Stimulated activated CD4-positive, alpha-beta T cell treated with anti-CD3 and anti-CD28 coated beads, Interleukin-12 subunit alpha, Interleukin-12 subunit beta, amount 100 ng/mL, for 24 hours (primary cell): ENCODE results near the gene GRM3.

Experiments used
- DNase-seq, 2 experiments: peaks; one replicate each; pipeline ENCODE4 v3.0.0-alpha.2; 2020; ENCODE audit warnings: low read depth in 2 of 2

Gene GRM3

GRCh38 chr7:86786376-86786775 is 142.7 kb downstream of the GRM3 start:
- no peak for DNase-seq

GRCh38 chr7:86788948-86789347 is 145.2 kb downstream of the GRM3 start:
- DNase-seq = no peak

DNA sequence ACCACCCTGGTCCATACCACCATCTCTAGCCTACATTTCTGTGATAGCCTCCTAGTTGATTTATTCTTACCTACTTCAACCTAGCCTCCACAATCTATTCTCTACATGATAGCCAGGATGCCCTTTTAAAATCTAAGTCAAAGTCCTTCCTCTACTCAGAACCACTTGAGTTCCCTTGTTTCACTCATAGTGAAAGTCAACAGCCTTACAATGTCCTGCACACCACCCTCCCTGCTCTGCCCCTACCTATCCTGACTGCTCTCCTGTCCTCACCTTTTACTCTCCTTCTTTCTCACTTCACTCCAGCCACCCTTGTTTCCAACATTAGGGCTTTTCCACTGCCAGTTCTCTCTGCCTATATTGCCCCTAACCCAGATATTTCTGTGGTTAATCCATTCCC is 146.7 kb downstream of the GRM3 start:
- DNase-seq = no peak

- DNase-seq = no peak
These were observed 148.6 kb downstream of the GRM3 start for GRCh38 chr7:86792260-86792659.

DNA sequence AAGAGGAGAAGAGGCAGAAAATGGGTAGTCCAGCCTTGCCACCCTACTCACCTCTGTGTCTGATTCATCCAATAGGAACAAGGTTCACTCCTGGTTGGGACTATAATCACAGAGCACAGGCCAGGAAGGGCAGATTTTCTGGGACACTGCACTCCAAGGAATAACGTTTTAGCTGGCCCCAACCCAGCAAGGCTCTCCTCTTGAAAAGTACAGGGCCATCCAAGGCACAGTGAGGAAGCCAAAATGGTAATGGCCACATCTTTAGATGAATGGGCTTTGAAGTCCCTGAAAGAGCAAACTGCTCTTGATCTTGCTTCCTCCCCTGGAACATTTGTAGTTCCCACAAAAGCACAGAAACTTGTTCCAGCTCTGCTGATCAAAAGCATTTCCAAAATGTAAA is 149.4 kb downstream of the GRM3 start:
- DNase-seq = no peak

DNA sequence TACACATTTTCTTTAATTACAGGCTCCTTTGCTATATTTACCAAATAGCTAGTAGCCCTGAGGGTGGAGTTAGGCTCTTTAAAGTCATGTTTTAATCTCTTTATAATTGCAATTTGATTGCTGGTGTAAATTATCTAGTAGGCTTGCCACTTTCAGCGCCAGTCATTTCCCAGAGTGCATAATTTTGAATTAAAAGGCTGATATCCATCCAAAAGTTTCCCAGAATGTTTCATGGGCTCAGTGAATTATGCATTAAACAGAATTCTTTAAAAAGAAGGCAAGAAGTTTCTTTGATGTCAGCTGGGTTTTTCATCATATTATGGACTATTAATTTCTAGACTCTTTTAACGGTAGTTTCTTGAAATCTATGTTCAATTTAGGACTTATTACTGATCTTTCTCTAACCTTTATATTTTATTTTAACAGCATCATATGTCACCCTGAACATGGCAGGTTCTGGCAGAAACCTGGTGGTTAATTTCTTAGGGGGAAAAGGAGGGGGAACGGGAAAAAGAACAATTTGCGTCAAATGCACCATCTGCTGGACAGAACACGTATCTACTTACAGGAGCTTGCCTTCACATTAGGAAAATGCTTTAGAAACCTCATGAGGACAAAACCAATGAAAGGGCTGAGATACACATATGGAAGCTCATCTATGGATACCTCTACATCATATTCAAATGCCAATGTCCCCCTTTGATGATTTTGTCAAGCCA is 171.1 kb downstream of the GRM3 start:
- no peak for DNase-seq

GRCh38 chr7:86815556-86815955 is 171.8 kb downstream of the GRM3 start:
- DNase-seq = no peak

DNA sequence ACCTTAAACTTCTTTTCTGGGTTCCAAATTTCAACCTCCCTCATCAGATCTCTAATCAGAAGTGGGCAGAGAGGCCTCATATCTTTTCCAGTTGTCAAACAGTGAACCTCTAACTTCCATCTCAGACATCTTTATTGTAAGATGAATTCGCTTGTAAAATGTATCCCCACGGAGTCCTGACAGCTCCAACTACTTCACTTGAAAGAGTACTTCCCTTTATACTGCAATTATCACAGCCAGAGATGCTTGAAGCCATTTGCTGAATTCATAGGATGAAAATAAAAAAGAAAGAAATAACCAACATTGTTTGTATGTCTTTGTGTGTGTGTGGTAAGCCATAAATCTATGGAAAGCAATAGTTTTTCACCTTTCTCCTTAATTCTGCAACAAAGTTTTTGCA is 175.2 kb downstream of the GRM3 start:
- DNase-seq = no peak

DNA sequence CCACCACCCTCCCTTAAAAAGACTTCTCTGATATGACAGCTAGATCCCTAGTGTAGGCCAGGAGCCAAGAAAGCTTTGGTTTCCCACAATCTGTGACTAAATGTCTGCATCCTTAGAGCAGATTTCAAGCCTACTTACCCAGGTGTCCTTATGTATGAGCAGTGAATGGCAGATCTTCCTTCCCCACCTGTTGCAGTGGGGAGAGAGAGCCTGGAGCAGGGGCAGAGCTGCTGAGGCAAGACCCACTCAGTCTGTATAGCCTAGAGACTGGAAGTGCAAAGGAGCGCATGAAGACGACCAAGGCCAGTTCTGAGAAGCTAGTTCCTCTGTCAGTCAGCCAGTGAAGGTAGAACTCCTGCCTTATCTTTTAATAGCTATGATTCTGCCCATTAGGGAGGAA is 180.1 kb downstream of the GRM3 start:
- DNase-seq = no peak

- DNase-seq = no peak
These were observed 181.6 kb downstream of the GRM3 start for GRCh38 chr7:86825264-86825663.

GRCh38 chr7:86826948-86827347 is 183.2 kb downstream of the GRM3 start:
- no peak for DNase-seq

DNA sequence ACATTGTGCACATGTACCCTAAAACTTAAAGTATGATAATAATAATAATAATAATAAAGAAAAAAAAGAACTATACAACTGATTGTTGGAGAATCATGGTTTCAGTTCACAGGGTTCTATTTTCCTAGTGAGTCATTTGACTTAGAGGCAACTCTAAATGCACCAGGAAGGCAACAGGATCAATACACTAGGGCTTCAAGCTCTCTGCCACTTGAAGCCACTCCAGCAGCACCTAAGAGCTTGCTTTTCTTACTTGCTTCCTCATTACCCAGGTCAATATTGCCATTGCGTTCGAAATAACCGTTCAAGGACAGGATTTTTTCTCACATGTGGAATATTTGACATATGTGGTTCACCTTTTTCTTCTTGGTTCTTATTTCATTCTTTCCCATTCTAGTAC is 189.7 kb downstream of the GRM3 start:
- DNase-seq = no peak

DNA sequence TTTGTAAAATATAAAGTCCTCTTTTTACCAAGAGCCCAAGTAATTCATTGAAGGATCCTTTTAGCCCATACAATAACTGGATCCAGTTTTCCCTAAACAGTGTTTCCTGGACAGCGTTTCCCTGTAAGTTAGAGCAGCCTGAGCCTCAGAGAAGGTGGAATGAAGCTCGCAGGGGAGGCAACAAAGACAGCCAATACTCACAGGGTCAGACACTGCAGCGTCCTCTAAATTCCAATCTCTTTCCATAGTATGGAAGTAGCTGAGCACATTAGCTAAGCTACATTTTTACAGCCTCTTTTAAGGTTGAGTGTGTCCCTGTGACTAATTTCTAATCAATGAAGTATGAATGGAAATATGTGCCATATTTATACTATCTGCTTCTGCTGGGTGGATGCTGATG is 193.5 kb downstream of the GRM3 start:
- DNase-seq = no peak

- DNase-seq = no peak
These were observed 200.9 kb downstream of the GRM3 start for GRCh38 chr7:86844608-86845007.

DNA sequence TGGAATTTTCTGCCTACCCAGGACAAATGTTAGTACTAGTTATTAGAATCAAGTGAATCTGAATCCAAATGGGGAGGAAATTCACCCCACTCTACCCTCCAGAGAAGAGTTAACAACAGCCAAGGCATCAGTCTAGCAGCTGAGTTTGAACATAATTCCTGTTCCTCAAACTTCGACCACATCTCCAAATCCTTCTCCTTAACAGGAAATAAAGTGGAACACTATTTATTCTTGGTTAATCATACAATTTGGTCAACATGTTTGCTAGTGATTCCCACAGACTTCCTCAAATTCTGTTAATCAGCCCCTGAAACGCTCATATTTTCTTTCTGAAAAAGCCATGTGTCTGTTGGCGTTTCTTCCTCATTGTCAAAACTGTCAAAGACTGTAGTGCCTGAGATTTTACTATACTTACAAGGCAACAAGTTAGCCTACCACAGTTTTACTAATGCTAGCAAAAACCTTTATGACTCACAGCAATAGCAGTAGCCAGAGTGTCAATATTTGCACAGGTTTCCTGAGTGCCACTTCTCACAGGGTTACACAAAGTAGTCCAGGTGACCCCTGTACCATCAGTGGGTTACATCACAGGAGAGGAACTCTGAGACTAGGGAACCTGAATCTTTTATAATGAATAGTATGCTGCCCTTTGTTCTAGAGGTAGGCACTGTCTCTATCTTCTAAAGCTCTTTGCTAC is 202.9 kb downstream of the GRM3 start:
- DNase-seq = no peak

GRCh38 chr7:86848226-86848625 is 204.5 kb downstream of the GRM3 start:
- DNase-seq = no peak

GRCh38 chr7:86851566-86851965 is 207.9 kb downstream of the GRM3 start:
- no peak for DNase-seq

DNA sequence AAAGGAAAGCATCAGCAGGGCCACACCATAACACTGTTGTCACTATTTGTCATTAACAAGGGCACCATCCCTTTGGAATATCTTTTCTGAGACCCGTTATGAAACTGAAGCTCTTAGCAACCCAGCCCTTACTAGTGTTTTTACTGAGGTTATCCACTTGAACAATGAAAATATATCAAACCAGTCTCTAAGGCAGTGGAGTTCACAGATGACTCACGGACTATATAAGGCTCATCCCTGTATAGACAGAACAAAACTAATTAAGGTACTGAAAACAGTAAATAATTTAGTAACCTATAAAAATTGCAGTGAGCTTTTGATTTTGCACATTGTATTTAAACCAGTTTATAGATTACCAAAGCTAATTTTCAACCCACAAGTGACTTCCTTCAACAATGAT is 219.7 kb downstream of the GRM3 start:
- no peak for DNase-seq

DNA sequence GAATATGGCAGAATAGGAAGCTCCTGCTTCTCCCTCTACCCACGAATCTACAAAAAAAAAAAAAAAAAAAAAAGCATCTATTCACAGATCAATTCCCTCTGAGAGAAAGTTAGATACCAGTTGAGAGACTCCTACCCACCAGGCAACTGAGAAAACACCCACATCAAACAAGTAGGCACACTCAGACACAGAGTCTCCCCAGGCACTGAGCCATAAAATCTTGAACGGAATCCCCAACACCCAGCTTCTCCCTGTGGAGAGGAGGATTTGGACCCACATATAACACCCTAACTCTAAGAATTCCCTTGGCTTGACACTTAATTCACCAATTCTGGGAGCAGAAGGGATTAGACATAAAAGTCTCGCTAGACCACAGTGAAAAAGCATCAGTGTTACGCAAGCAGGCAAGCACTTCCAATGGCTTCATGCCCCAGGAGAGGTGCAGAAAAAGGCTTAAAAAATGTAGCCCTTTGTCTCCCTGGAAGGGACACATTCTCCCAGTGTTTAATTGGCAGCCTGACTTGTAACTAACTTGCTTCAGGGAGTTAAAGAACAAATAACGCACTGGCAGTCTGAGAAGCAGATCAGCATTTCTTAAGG is 223.6 kb downstream of the GRM3 start:
- no peak for DNase-seq

- DNase-seq = no peak
These were observed 232.4 kb downstream of the GRM3 start for GRCh38 chr7:86876146-86876545.

- no peak for DNase-seq
These were observed 240.4 kb downstream of the GRM3 start for GRCh38 chr7:86884152-86884551.

DNA sequence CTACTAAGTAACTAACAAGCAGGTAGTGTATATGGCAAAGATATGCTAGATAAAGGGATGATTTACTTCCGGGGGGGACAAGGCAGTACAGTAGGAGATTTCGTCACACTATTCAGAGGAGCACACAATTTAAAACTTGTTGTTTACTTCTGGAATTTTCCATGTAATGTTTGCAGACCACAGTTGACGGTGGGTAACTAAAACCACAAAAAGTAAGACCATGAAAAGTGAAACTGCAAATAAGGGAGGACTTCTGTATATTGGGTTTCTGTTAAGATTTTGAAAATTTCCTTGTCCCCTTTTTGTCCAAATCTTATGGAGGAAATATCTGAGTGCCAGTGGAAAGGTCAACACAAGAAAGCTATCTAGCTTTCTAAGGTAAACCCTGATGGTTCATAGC is 245.8 kb downstream of the GRM3 start:
- no peak for DNase-seq

GRCh38 chr7:86898171-86898570 is 254.5 kb downstream of the GRM3 start:
- no peak for DNase-seq
